GM19395 (cell line): ENCODE measurements around the gene TMC5.
"Not testable (repeated sequence)": the region's sequence is repeated elsewhere in the genome, so short reads cannot be mapped to it uniquely, and the experiment has no call there.

Source experiments
- ATAC-seq: cut with Tn5 transposase; IDR thresholded peaks from one replicate; pipeline ENCODE4 v1.9.1; 2021; ENCODE audit warnings: mild to moderate bottlenecking, moderate library complexity; ENCODE audit not compliant: unreplicated experiment

TMC5 gene

DNA sequence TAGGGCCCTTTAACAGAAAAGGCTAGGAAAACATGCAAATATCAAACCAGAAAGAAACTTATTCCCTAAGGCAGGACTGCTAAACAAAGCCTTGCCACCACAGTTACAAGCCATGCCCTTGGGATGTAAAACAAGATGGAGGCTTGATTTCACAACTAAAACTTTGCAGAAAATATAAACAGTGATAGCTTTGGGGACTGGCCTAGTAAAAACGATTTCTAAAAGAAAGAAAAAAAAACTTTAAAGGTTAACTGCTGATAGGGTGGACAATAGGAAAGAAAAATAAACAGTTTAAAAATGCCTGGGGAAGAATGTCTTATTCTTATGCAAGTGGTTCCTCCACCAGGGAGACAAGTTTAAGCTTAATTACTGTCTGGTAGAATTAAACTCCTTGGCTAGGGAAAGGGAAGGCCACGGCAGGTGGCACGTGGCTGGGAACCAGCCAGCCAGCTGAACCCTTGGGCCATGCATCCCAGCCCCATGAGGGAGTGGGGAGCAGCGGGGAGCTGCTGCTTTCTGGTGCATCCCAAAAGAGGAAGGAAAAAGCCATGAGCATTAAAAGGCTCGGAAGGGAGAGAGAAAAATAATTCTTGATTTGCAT is 10.7 kb upstream of the TMC5 start:
- ATAC-seq, result no peak

- no peak for ATAC-seq
Observed at GRCh38 chr16:19410435-19411171, 7.1 kb upstream of the TMC5 start.

GRCh38 chr16:19411298-19411697 is 6.4 kb upstream of the TMC5 start:
- no peak for ATAC-seq

GRCh38 chr16:19412055-19412454 is 5.6 kb upstream of the TMC5 start:
- not testable (repeated sequence) for ATAC-seq

- no peak for ATAC-seq
Observed at GRCh38 chr16:19415461-19415860, 2.2 kb upstream of the TMC5 start.

DNA sequence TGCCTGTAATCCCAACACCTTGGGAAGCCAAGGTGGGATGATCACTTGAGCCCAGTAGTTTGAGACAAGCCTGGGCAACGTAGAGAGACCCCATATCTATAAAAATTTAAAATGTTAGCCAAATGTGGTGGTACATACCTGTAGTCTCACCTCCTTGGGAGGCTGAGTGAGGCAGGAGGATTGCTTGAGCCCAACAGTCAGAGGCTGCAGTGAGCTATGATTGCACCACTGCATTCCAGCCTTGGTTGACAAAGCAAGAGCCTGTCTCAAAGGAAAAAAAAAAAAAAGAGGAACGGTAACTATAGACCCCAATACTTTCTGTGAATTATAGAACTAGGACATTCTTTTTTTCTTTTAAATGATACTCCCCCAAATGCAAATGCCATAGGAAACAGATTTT is 1.8 kb upstream of the TMC5 start:
- no peak for ATAC-seq

DNA sequence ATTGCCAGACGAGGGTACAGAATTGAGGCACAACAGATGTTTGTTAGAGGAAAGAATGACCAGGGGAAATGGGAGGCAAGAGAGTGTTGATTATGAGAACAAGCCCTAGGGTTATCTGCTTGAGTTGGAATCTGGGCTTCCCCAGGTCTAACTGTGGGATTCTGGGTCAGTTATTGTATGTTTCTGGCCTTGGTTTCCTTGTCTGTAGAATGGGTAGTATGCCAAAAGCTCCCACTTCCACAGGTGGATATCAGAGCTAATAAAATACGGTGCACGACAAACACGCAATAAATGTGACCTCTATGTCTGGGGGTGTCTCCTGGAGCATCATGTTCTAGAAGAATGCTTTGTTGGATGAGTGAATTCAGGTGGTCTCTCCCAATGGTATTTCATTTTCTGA is 517 bp downstream of the TMC5 start:
- ATAC-seq, result no peak

DNA sequence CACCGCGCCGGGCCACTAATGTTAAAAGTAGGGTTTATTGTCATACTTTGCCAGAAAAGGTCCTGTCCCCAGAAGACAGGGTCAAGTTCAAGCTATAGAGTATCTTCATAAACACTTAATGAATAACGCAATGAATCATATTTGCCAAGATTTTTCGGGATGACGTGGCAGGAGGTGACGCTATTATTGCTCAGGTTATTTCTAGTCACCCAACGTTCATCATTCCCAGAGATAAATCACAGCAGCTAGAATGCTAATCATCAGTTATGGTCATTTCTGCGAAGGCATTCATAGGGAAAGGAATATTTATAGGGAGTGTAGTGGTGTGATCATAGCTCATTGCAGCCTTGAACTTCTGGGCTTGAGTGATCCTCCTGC is 2.0 kb downstream of the TMC5 start:
- ATAC-seq, result no peak

DNA sequence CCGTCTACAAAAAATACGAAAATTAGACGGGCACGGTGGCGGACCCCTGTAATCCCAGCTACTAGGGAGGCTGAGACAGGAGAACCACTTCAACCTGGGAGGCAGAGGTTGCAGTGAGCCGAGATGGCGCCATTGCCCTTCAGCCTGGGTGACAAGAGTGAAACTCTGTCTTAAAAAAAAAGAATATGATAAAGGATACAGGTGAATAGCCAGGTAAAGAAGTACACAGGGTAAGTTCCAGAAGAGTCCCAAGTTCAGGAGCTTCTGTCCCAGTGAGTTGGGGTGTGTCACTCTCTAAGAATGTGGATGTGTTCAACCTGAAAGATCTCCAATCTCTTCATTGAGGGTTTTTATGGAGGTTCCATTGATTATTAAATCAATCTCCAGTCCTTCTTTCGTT is 6.8 kb downstream of the TMC5 start:
- ATAC-seq, result no peak

DNA sequence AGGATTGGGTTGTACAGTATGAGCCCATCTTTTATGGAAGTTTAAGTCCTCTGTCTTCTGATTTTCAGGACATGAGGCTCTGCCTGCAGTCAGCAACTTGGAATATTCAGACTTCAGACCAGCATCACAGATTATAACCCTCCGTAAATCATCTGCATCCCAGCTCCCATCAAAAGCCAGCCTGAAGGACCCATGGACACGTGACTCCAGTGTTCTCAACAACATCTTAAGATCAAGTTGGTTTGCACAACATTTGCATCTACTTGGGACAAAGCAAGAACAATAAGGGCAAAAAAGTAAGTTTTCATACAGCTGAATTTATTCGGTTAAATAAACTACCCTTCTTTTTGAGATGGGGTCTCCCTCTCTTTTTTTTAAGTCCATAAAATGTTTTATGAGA is 12.7 kb downstream of the TMC5 start:
- ATAC-seq, result no peak

DNA sequence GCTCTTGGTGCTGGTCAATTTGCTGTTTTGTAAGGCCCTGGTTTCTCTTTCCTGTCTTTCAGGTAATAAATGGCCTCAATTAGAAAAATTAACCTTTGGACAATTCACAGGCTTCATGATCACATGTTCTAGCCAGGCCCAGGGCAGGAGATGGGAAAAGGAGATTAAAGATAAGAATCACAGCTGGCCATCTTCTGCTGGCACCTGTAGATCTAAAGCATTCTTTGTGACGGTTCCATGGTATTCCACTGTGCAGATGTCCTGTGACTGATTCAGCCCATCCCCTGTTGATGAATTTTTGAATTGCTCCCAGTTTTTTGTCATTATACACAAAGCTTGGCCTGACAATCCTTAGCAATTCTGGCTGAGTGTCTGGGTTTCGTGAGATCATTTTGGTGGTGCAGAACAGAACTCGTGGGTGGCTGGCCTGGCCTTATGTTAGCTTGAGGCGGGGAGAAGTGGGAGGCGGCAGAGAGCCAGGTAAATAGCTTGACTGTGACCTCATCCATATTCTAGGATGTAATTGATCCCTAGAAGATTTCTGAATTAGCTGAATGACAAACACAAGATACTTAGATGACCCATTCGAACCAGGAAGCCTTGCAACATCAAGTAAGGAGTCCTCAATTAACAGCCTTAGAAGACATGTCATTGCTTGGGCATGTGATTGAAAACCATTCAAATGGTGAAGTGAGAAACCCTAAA is 14.1 kb downstream of the TMC5 start:
- no peak for ATAC-seq

- ATAC-seq, result no peak
Observed at GRCh38 chr16:19432429-19432828, 14.7 kb downstream of the TMC5 start.

DNA sequence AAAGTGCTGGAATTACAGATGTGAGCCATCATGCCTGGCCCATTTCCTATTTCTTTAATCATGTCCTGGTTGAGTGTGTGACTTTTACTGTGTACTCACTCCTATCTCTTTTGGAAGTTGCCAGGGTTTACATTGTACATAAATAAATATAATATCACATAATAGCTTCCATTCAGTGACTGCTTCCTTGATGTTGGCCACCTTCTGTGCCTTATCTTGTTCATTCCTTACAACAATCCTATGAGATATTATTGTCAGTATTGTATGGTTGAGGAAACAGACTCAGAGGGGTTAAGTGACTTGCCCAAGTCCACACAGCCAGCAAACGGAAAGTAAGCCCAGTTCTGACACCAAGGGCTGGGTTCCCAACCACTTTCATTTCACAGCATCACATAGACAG is 16.9 kb downstream of the TMC5 start:
- ATAC-seq, result no peak

GRCh38 chr16:19436540-19436939 is 18.9 kb downstream of the TMC5 start:
- no peak for ATAC-seq

GRCh38 chr16:19437280-19437679 is 19.6 kb downstream of the TMC5 start:
- no peak for ATAC-seq

DNA sequence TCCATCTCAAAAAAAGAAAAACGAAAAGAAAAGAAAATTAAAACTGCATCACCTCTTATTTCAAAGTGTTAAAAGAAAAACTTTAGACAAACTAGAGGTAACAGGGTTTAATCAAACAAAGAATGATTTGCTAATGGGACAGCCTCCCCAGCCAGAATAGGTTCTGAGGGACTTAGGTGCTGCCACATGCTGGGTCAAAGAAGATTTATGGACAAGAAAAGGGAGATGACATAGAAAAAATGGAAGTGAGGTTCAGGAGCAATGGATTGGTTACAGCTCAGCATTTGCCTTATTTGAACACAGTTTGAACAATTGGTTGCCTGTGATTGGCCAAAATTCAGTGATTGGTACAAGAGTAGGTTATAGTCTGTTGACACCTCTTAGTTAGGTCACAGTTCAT is 21.1 kb downstream of the TMC5 start:
- ATAC-seq, result no peak

DNA sequence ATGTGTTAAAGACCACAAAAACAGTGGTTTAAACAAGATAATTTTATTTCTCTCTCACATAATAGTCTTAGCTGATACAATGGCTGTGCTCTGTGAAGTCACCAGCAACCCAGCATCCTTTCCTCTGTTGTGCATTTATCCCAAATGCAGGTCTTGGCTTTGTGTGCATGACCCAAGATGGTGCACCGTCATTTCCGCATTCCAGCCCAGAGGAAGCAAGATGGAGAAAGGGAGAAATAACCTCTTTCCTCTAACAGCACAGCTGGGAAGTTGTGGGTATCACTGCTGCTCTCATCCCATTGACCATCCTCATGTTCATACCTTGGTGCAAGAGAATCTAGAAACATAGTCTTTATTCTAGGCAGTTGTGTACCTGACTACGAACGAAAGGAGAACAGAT is 21.8 kb downstream of the TMC5 start:
- no peak for ATAC-seq

DNA sequence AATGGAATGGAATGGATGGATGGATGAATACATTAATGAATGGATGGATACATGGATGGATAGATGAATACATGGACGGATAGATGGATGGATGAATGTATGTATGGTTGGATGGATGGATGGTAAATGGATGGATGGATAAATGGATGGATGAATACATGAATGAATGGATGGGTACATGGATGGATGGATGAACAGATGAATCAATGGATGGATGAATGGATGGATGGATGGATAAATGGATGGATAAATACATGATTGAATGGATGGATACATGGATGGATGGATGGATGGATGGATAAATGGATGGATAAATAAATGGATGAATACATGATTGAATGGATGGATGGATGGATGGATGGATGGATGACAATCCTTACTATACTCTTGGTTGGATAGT is 26.0 kb downstream of the TMC5 start:
- no peak for ATAC-seq

DNA sequence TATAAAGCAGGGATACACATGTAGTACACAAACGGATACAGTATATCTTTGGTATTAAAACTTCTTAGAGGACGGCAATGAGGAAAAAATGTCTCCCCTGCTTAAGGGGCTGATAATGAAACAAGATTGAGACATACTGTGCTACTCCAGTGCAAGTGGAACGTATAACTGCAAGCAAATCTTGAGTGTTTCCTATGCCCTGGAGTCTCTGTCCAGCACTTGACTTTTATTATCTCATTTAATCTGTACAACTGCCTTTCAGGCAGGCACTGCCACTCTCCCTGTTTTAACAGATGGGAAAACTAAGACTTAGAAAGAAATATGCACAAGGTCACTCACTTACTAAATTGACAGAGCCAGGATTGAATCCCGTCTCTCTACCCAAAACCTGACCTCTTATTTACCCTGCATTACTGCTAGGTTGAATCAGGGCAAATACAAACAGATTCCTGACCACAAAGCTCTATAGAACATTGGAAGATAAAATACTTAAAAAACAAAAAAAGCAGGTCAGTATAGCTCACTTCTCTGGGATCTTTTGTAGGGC is 28.7 kb downstream of the TMC5 start:
- no peak for ATAC-seq

DNA sequence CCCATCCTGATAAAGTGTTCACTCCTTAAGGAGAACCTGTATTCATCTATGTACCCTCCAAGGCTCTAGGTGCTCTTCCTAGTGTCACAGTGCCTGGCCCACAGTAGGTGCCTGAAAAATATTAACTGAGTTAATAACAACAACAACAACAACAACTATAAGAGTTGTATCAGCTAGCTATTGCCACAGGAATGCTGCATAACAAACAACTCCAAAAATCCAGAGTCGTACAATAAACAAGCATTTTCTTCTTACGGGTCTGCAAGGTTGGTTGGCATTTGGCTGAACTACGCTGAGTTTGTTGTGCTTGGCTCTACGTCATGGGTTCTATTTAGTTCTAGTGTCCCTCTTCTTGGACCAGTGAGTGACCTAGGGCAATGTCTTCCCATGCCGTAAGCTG is 29.2 kb downstream of the TMC5 start:
- ATAC-seq, result no peak

GRCh38 chr16:19450186-19450585 is 32.5 kb downstream of the TMC5 start:
- ATAC-seq, result no peak

DNA sequence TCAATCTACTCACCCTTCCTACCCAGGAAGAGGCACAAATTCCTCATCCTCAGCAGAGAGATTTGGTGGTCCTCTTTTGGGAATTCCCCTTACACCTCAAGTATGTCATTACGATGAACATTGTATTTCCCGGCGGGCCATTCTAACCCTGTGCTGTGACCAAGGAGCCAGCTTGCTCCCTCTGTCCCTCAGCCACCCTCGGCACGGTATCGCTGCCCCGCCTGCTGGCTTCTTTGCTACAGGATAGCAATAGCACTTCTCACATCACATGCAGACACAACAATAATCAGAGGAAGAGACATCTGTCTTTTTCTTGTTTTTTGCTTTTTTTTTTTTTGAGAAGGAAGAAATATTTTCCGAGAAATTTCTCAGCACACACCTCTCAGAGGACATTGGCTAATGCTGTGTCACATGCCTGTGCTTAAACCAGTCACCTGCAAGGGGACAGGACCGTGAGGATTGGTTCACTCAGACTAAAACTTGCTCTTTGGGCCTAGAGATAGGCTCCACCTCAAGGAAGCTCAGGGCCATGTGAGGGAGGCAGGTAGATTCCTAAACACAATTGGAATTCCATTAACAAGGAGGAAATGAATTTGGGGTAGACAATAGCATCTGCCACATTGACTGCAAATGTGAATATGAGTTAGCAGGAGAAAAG is 41.2 kb downstream of the TMC5 start:
- no peak for ATAC-seq
